DOHH2 (cell line): ENCODE results near the gene IQCB1.

Experiments
- CTCF ChIP-seq: fragments of 200-600 bp; sonication (generic); IDR thresholded peaks from one replicate; pipeline ENCODE4 v1.5.1; 2014; ENCODE audit warnings: antibody characterized with exemption, mild to moderate bottlenecking, low read depth, low read length; ENCODE audit not compliant: poor library complexity, severe bottlenecking
- EZH2phosphoT487 ChIP-seq: fragments of 200-600 bp; sonication (generic); IDR thresholded peaks from 2 replicates; pipeline ENCODE4 v1.6.1; 2017; ENCODE audit warnings: borderline replicate concordance, mild to moderate bottlenecking, antibody characterized with exemption, low read length, moderate library complexity, mixed read lengths

DNA sequence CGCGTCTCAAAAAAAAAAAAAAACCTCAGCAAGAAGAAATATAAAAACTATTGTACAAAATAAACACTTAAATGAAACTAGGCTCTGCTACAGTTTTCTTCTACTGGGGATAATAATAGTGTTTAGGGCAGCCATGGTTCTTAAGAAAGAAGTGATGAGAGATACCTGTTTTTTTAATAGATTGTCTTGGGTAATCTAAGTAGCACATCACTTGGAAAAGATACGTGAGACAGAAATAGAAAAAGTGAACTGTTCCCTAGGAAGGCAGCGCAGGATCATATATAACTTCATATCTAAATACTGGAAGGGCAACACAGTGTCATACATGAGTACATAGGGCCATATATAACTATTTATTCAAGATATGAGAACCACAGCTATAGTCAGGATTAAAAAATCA is 97.2 kb downstream of the IQCB1 start:
- TF ChIP-seq CTCF, result no peak
- no peak for TF ChIP-seq EZH2phosphoT487
